Measurements from ENCODE around the gene RALGAPA2.

RALGAPA2 gene

GRCh38 chr20:20683481-20684321 lies 28.7 kb downstream of the RALGAPA2 start:
- no peak for DNase-seq (ENCODE audit: low read depth in 2 of 2)

GRCh38 chr20:20683020-20683419 lies 29.4 kb downstream of the RALGAPA2 start:
- DNase-seq (ENCODE audit: low read depth in 2 of 2): no peak

GRCh38 chr20:20680991-20681508 lies 31.4 kb downstream of the RALGAPA2 start:
- no peak for DNase-seq (ENCODE audit: low read depth in 2 of 2)

GRCh38 chr20:20679316-20679715 lies 33.1 kb downstream of the RALGAPA2 start:
- no peak for DNase-seq (ENCODE audit: low read depth in 2 of 2)

- DNase-seq (ENCODE audit: low read depth in 2 of 2): no peak
Measured at GRCh38 chr20:20677186-20677585, 35.3 kb downstream of the RALGAPA2 start.

- no peak for DNase-seq (ENCODE audit: low read depth in 2 of 2)
Measured at GRCh38 chr20:20668639-20669038, 43.8 kb downstream of the RALGAPA2 start.

- no peak for DNase-seq (ENCODE audit: low read depth in 2 of 2)
Measured at GRCh38 chr20:20666359-20666758, 46.1 kb downstream of the RALGAPA2 start.

GRCh38 chr20:20665606-20666332 lies 46.7 kb downstream of the RALGAPA2 start:
- DNase-seq (ENCODE audit: low read depth in 2 of 2): no peak

- no peak for DNase-seq (ENCODE audit: low read depth in 2 of 2)
Measured at GRCh38 chr20:20664795-20665589, 47.5 kb downstream of the RALGAPA2 start.

GRCh38 chr20:20663841-20664240 lies 48.6 kb downstream of the RALGAPA2 start:
- no peak for DNase-seq (ENCODE audit: low read depth in 2 of 2)

GRCh38 chr20:20658871-20659431 lies 53.5 kb downstream of the RALGAPA2 start:
- no peak for DNase-seq (ENCODE audit: low read depth in 2 of 2)

GRCh38 chr20:20658123-20658522 lies 54.3 kb downstream of the RALGAPA2 start:
- no peak for DNase-seq (ENCODE audit: low read depth in 2 of 2)

GRCh38 chr20:20657092-20657491 lies 55.4 kb downstream of the RALGAPA2 start:
- no peak for DNase-seq (ENCODE audit: low read depth in 2 of 2)

- DNase-seq (ENCODE audit: low read depth in 2 of 2): no peak
Measured at GRCh38 chr20:20655883-20656282, 56.6 kb downstream of the RALGAPA2 start.

- no peak for DNase-seq (ENCODE audit: low read depth in 2 of 2)
Measured at GRCh38 chr20:20649945-20650344, 62.5 kb downstream of the RALGAPA2 start.

- DNase-seq (ENCODE audit: low read depth in 2 of 2): no peak
Measured at GRCh38 chr20:20643927-20644326, 68.5 kb downstream of the RALGAPA2 start.

GRCh38 chr20:20641783-20642182 lies 70.7 kb downstream of the RALGAPA2 start:
- no peak for DNase-seq (ENCODE audit: low read depth in 2 of 2)

GRCh38 chr20:20638878-20639277 lies 73.6 kb downstream of the RALGAPA2 start:
- DNase-seq (ENCODE audit: low read depth in 2 of 2): no peak

GRCh38 chr20:20637998-20638725 lies 74.3 kb downstream of the RALGAPA2 start:
- no peak for DNase-seq (ENCODE audit: low read depth in 2 of 2)

- DNase-seq (ENCODE audit: low read depth in 2 of 2): no peak
Measured at GRCh38 chr20:20635006-20635405, 77.4 kb downstream of the RALGAPA2 start.

GRCh38 chr20:20632644-20633043 lies 79.8 kb downstream of the RALGAPA2 start:
- DNase-seq (ENCODE audit: low read depth in 2 of 2): no peak
